HCT116 (cell line): ENCODE measurements around the gene PHOX2A. TPM values are rescaled to one million over a fixed set of nuclear protein-coding genes. Genes with fewer than 3 reads are reported as not detected.
A peak's percentile ranks its signal among the peaks of the same experiment; 100 is the strongest.

Source experiments
- ATAC-seq: fragments of 200-7000 bp; cut with Tn5 transposase; 2 replicates; pipeline ENCODE4 v1.9.1; 2020; ENCODE audit warnings: mild to moderate bottlenecking, moderate library complexity
- BruUV-seq: library from RNA; stranded (reverse); fragments of 400-500 nt; replicated peaks from 2 replicates; lab custom pipeline; 2021; lab: Mats Ljungman, UMichigan
- CTCF ChIA-PET: fragments of 300-600 bp; sonication (Branson Sonifier 250); formaldehyde crosslinking; loops from one replicate; lab custom pipeline; 2021; ENCODE audit warnings: antibody characterized with exemption; lab: Charles Lee
- POLR2A ChIA-PET: fragments of 300-600, 350-600 bp; sonication (Branson Sonifier 250); formaldehyde crosslinking; loops from one replicate; lab custom pipeline; 2021; ENCODE audit warnings: antibody characterized with exemption; lab: Charles Lee
- RAD21 ChIA-PET, 2 experiments: fragments of 300-600 bp; sonication (Branson Sonifier 250); formaldehyde crosslinking; loops; one replicate each; lab custom pipeline; 2023; ENCODE audit warnings: low total read pairs in 2 of 2; ENCODE audit not compliant: uncharacterized antibody in 2 of 2, unreplicated experiment in 2 of 2, low non-redundant PET in 1 of 2; lab: Charles Lee
- DNase-seq: peaks from one replicate; pipeline ENCODE4 v3.0.0-alpha.2; 2010; ENCODE audit warnings: low read depth, low spot score
- H2AFZ ChIP-seq: fragments of 200-600 bp; shearing (Covaris generic), sonication (generic); 2 replicates; pipeline ENCODE4 v1.6.1; 2017; ENCODE audit warnings: low read depth, mixed run types, mixed read lengths, antibody characterized with exemption, low read length; ENCODE audit not compliant: poor library complexity, severe bottlenecking
- H3K27ac ChIP-seq: 2 replicates; pipeline ENCODE4 v1.5.1; 2012; ENCODE audit warnings: low read depth, low read length
- H3K27me3 ChIP-seq: fragments of 200-600 bp; sonication (generic); 2 replicates; pipeline ENCODE4 v1.6.1; 2016; ENCODE audit warnings: mixed run types, low read length, mixed read lengths; ENCODE audit not compliant: insufficient read depth
- H3K36me3 ChIP-seq, 2 experiments: fragments of 200-500 bp in 1 of 2; fragments of 200-600 bp in 1 of 2; sonication (Bioruptor generic) in 1 of 2; sonication (generic) in 1 of 2; 2 replicates each; pipeline versions ENCODE4 v1.5.1 to v1.6.1; 2014 to 2016; ENCODE audit warnings: low read length in 2 of 2, inconsistent platforms in 1 of 2, mixed read lengths in 1 of 2, mixed run types in 1 of 2; ENCODE audit not compliant: insufficient read depth in 2 of 2, control insufficient read depth in 1 of 2
- H3K4me1 ChIP-seq, 2 experiments: fragments of 200-600 bp in 1 of 2; sonication (generic) in 1 of 2; 2 replicates each; pipeline versions ENCODE4 v1.5.1 to v1.6.1; 2012 to 2017; ENCODE audit warnings: low read length in 2 of 2, inconsistent platforms in 1 of 2, mild to moderate bottlenecking in 1 of 2, mixed read lengths in 1 of 2, mixed run types in 1 of 2, moderate library complexity in 1 of 2; ENCODE audit not compliant: insufficient read depth in 2 of 2, control insufficient read depth in 1 of 2
- H3K4me2 ChIP-seq: fragments of 200-600 bp; sonication (generic); 2 replicates; pipeline ENCODE4 v1.6.1; 2017; ENCODE audit warnings: mixed run types, low read length, mixed read lengths
- H3K4me3 ChIP-seq, 2 experiments: fragments of 200-600 bp in 1 of 2; sonication (generic) in 1 of 2; replicated peaks in 1 of 2; 2 replicates each; pipeline ENCODE4 v1.5.1; 2011 to 2016; ENCODE audit warnings: low read length in 2 of 2, control low read depth in 1 of 2, low read depth in 1 of 2, mild to moderate bottlenecking in 1 of 2, mixed read lengths in 1 of 2, mixed run types in 1 of 2
- H3K79me2 ChIP-seq: fragments of 200-600 bp; sonication (generic); 2 replicates; pipeline ENCODE4 v1.6.1; 2017; ENCODE audit warnings: mild to moderate bottlenecking, mixed run types, low read length, moderate library complexity, mixed read lengths; ENCODE audit not compliant: insufficient read depth
- H3K9ac ChIP-seq: fragments of 200-600 bp; sonication (generic); 2 replicates; pipeline ENCODE4 v1.6.1; 2016; ENCODE audit warnings: low read length, mixed read lengths
- H3K9me2 ChIP-seq: fragments of 200-600 bp; sonication (generic), shearing (Covaris generic); 2 replicates; pipeline ENCODE4 v1.6.1; 2017; ENCODE audit warnings: mixed run types, mild to moderate bottlenecking, moderate library complexity; ENCODE audit not compliant: insufficient read depth
- H3K9me3 ChIP-seq, 2 experiments: fragments of 200-500 bp in 1 of 2; fragments of 200-600 bp in 1 of 2; sonication (Bioruptor generic) in 1 of 2; sonication (generic) in 1 of 2; 2 replicates each; pipeline ENCODE4 v1.6.1; 2014 to 2017; ENCODE audit warnings: low read length in 2 of 2, mixed read lengths in 2 of 2, inconsistent platforms in 1 of 2, low read depth in 1 of 2, mild to moderate bottlenecking in 1 of 2, mixed run types in 1 of 2, moderate library complexity in 1 of 2; ENCODE audit not compliant: control insufficient read depth in 1 of 2, insufficient read depth in 1 of 2
- H4K20me1 ChIP-seq: fragments of 200-600 bp; sonication (generic), shearing (Covaris generic); 2 replicates; pipeline ENCODE4 v1.6.1; 2017; ENCODE audit warnings: mixed run types, mild to moderate bottlenecking, moderate library complexity; ENCODE audit not compliant: insufficient read depth
- CBX3 ChIP-seq: IDR thresholded peaks from 2 replicates; pipeline ENCODE4 v1.6.1; 2012; ENCODE audit warnings: low read depth
- CEBPB ChIP-seq: IDR thresholded peaks from 2 replicates; pipeline ENCODE4 v1.6.1; 2012; ENCODE audit warnings: low read depth
- CTCF ChIP-seq, 3 experiments: fragments of 200-600 bp in 1 of 3; sonication (generic) in 1 of 3; IDR thresholded peaks in 2 of 3; conservative IDR thresholded peaks in 1 of 3; 2 replicates each; pipeline ENCODE4 v1.5.1; 2012 to 2017; ENCODE audit warnings: low read depth in 2 of 3, low read length in 2 of 3, antibody characterized with exemption in 1 of 3, borderline replicate concordance in 1 of 3, control low read depth in 1 of 3, mild to moderate bottlenecking in 1 of 3, mixed read lengths in 1 of 3, mixed run types in 1 of 3, moderate library complexity in 1 of 3; ENCODE audit not compliant: insufficient read depth in 1 of 3
- EZH2 ChIP-seq: fragments of 200-600 bp; sonication (generic); IDR thresholded peaks from 2 replicates; pipeline ENCODE4 v1.6.1; 2017; ENCODE audit warnings: antibody characterized with exemption, mixed run types
- EZH2phosphoT487 ChIP-seq: fragments of 200-600 bp; IDR thresholded peaks from 2 replicates; pipeline ENCODE4 v1.6.1; 2018; ENCODE audit warnings: antibody characterized with exemption, borderline replicate concordance
- POLR2AphosphoS5 ChIP-seq: IDR thresholded peaks from 2 replicates; pipeline ENCODE4 v1.6.1; 2011; ENCODE audit warnings: mild to moderate bottlenecking, low read depth, low read length, moderate library complexity
- RAD21 ChIP-seq: IDR thresholded peaks from 2 replicates; pipeline ENCODE4 v1.6.1; 2012; ENCODE audit warnings: low read depth, mild to moderate bottlenecking
- intact Hi-C: fragments of 100-400 bp; cut with micrococcal nuclease; formaldehyde crosslinking; loops from 2 replicates; pipeline ENCODE4 v1.10.0; 2022
- total RNA-seq: library from RNA; stranded (reverse); gene quantifications from one replicate; pipeline ENCODE4 v1.2.1, GENCODE V29; 2021; ENCODE audit not compliant: unreplicated experiment

The PHOX2A gene
- total RNA-seq, 1 experiment from 2014 or later, result not detected

- no peak overlapping the region for H3K9ac ChIP-seq
- H3K9me2 ChIP-seq, result no peaks in the 10 kb centered on the region
- H3K27me3 ChIP-seq, result no peaks in the 10 kb centered on the region
- no peak overlapping the region for H2AFZ ChIP-seq
- H3K36me3 ChIP-seq, result peaks cover 5 to 9% of the 10 kb centered on the region in 2 experiments; a peak in 2 of 4 replicates
- TF ChIP-seq EZH2, result no peak
- no peak for TF ChIP-seq CBX3
- TF ChIP-seq POLR2AphosphoS5, result peak; percentile 7; the same call in 1 of the 2 replicates
- peak; percentile 72 for TF ChIP-seq RAD21
- no peak for TF ChIP-seq EZH2phosphoT487
- TF ChIP-seq CTCF (IDR thresholded peaks at IDR 0.05 in 2 of 3, conservative IDR thresholded peaks at IDR 0.05 in 1 of 3; ENCODE audit: borderline replicate concordance in 1 of 3, insufficient read depth in 1 of 3, low read depth in 2 of 3, low read length in 2 of 3), result peak; percentile 62 to 92 (median 86); a peak in 5 of 6 replicates
- no peak for TF ChIP-seq CEBPB
- TF ChIP-seq, all 23 proteins: peak for 3
- H3K9me3 ChIP-seq, result no peaks in the 10 kb centered on the region
- no peak overlapping the region for H3K27ac ChIP-seq
- no peaks in the 10 kb centered on the region for H3K79me2 ChIP-seq
- DNase-seq (peak; percentile 44), ATAC-seq (peak; percentile 94)
- ChIA-PET CTCF (interaction anchor here (0.6 to 1.4 kb wide), 12 partner anchors 9 to 259 kb away, joined by 3 to 10 read pairs (median 4); partner anchors contain the start of gene CLPB), RAD21 (interaction anchor here in 1 of 2 experiments (1.2 kb wide), 1 partner anchor 176 kb away, joined by 3 read pairs; no protein-coding TSS in a partner anchor), POLR2A (interaction anchor here (0.9 kb wide), 1 partner anchor 126 kb away, joined by 3 read pairs; the partner anchor contains the start of gene ANAPC15)
- intact Hi-C loops, result loop anchor here (1.0 kb wide), 1 partner anchor 213 kb away; no protein-coding TSS in a partner anchor
- no peaks in the 10 kb centered on the region for H4K20me1 ChIP-seq
- no peak overlapping the region for H3K4me3 ChIP-seq
- H3K4me1 ChIP-seq, result peaks cover 0 to 4% of the 10 kb centered on the region in 2 experiments; a peak in 1 of 4 replicates
- BruUV-seq, result no TSS peak
- H3K4me2 ChIP-seq, result no peak overlapping the region
Observed at GRCh38 chr11:72238040-72238450, 5.9 kb downstream of the PHOX2A start.
